GM19395 (cell line): ENCODE results near the gene C11orf91.
"Not testable (repeated sequence)": the region's sequence is repeated elsewhere in the genome, so short reads cannot be mapped to it uniquely, and the experiment has no call there.

Experiments used
- ATAC-seq: cut with Tn5 transposase; IDR thresholded peaks from one replicate; pipeline ENCODE4 v1.9.1; 2021; ENCODE audit warnings: mild to moderate bottlenecking, moderate library complexity; ENCODE audit not compliant: unreplicated experiment

Gene C11orf91

GRCh38 chr11:33674035-33674814 is 26.4 kb downstream of the C11orf91 start:
- no peak for ATAC-seq

GRCh38 chr11:33672273-33672672 is 28.4 kb downstream of the C11orf91 start:
- no peak for ATAC-seq

- ATAC-seq, result no peak
These were observed 30.2 kb downstream of the C11orf91 start for GRCh38 chr11:33670250-33671011.

- ATAC-seq, result no peak
These were observed 30.9 kb downstream of the C11orf91 start for GRCh38 chr11:33669598-33670249.

GRCh38 chr11:33668951-33669596 is 31.6 kb downstream of the C11orf91 start:
- no peak for ATAC-seq

- ATAC-seq, result no peak
These were observed 32.2 kb downstream of the C11orf91 start for GRCh38 chr11:33668468-33668825.

- ATAC-seq, result no peak
These were observed 32.7 kb downstream of the C11orf91 start for GRCh38 chr11:33667819-33668467.

GRCh38 chr11:33665350-33666106 is 35.1 kb downstream of the C11orf91 start:
- no peak for ATAC-seq

GRCh38 chr11:33664827-33665226 is 35.8 kb downstream of the C11orf91 start:
- ATAC-seq, result no peak

- ATAC-seq, result no peak
These were observed 36.5 kb downstream of the C11orf91 start for GRCh38 chr11:33664166-33664565.

GRCh38 chr11:33663121-33663520 is 37.5 kb downstream of the C11orf91 start:
- no peak for ATAC-seq

GRCh38 chr11:33661526-33661925 is 39.1 kb downstream of the C11orf91 start:
- not testable (repeated sequence) for ATAC-seq

GRCh38 chr11:33660962-33661361 is 39.7 kb downstream of the C11orf91 start:
- ATAC-seq, result no peak

GRCh38 chr11:33659370-33660139 is 41.1 kb downstream of the C11orf91 start:
- no peak for ATAC-seq

GRCh38 chr11:33658195-33658900 is 42.3 kb downstream of the C11orf91 start:
- no peak for ATAC-seq

GRCh38 chr11:33657757-33658156 is 42.9 kb downstream of the C11orf91 start:
- no peak for ATAC-seq

GRCh38 chr11:33656768-33657167 is 43.9 kb downstream of the C11orf91 start:
- ATAC-seq, result no peak

- no peak for ATAC-seq
These were observed 44.6 kb downstream of the C11orf91 start for GRCh38 chr11:33655842-33656600.
